ENCODE data around the gene MYO9A.

- no peak for TF ChIP-seq POLR2A (IDR thresholded peaks at IDR 0.05; ENCODE audit: low read length)
- no peak for TF ChIP-seq GATA1 (IDR thresholded peaks at IDR 0.05; ENCODE audit: low read depth, low read length)
Observed at GRCh38 chr15:71820127-71820526, 297.8 kb downstream of the MYO9A start.
